HG03571 (cell line): ENCODE measurements around the gene SMARCA1.
A peak's percentile ranks its signal among the peaks of the same experiment; 100 is the strongest.
"Not testable (repeated sequence)": the region's sequence is repeated elsewhere in the genome, so short reads cannot be mapped to it uniquely, and the experiment has no call there.

Experiments
- ATAC-seq: cut with Tn5 transposase; IDR thresholded peaks from one replicate; pipeline ENCODE4 v1.9.1; 2021; ENCODE audit not compliant: unreplicated experiment

SMARCA1 gene, protein sequence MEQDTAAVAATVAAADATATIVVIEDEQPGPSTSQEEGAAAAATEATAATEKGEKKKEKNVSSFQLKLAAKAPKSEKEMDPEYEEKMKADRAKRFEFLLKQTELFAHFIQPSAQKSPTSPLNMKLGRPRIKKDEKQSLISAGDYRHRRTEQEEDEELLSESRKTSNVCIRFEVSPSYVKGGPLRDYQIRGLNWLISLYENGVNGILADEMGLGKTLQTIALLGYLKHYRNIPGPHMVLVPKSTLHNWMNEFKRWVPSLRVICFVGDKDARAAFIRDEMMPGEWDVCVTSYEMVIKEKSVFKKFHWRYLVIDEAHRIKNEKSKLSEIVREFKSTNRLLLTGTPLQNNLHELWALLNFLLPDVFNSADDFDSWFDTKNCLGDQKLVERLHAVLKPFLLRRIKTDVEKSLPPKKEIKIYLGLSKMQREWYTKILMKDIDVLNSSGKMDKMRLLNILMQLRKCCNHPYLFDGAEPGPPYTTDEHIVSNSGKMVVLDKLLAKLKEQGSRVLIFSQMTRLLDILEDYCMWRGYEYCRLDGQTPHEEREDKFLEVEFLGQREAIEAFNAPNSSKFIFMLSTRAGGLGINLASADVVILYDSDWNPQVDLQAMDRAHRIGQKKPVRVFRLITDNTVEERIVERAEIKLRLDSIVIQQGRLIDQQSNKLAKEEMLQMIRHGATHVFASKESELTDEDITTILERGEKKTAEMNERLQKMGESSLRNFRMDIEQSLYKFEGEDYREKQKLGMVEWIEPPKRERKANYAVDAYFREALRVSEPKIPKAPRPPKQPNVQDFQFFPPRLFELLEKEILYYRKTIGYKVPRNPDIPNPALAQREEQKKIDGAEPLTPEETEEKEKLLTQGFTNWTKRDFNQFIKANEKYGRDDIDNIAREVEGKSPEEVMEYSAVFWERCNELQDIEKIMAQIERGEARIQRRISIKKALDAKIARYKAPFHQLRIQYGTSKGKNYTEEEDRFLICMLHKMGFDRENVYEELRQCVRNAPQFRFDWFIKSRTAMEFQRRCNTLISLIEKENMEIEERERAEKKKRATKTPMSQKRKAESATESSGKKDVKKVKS

DNA sequence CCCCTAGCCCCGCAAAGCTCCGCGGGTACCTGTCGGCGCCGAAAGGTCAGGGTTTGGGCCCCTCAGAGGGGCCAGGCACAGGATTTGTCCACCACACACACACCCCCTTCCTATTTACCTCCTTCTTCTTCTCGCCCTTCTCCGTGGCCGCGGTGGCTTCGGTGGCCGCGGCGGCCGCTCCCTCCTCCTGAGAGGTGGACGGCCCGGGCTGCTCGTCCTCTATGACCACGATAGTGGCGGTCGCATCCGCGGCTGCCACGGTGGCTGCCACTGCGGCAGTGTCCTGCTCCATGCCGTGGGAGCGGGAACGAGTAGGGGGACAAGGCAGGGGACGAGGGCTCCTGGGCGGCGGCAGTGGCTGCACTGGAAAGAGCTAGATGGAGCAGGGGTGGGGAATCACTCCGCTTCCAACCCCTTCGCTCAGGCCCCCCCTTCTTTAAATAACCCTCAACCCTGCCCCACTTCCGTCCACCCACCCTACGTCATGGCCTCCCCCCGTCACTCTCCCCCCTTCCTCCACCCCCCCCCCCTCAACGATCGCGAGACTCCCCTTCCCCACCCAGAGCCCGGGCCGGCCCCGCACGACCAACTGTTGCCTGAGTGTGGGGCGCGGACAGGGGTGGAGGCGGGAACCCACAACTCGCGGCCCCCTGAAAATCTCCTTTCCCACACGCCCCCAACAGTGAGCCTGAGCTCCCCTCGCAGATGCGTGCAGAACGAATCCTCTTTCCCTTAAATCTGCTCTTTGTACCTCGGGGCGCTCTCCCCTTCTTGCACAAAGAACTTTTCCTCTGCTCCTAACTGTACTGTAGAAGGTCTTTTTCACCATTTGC lies at the start of gene SMARCA1:
Gene SMARCA1 (minus strand): TSS at position 412 of the 833 bp plus-strand sequence. CDS start 120 bp downstream, at position 292.
- no peak for ATAC-seq

DNA sequence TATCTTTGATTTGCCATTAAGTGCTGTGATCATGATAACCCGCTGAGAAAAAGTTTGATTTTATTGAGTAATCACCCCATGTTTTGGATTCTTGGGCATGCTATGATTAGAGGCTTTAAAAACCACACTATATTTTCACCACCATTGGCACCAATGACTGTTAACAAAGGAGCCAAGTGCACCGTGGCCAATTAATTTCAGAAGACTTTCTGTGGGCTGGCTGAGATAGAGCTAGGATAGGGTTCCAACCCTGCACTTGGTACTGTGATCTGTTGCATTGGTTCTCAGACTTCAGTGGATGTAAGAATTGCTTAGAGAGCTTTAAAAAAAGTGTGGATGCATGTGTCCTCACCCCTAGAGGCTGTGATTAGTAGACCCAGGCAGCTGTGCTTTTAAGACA lies 49.1 kb upstream of the SMARCA1 start:
- ATAC-seq = no peak

DNA sequence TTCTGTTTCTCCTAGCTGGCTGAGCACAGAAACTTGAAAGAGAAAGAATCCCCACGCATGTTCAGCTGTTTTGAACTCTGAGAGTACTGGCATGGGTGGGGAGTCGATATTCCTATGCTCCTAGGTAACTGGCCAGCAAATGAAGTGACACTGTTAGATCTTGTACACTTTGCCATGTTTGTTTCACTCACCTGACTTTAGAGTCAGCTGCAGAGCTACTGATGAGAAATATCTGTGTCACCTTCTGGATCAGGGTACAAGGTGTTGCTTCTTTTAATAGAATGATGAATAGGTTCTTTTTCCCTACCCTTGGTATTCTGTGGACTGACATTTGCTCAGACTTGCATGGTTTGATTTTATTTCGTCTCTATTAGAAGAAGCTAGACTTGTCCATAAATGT lies 45.1 kb upstream of the SMARCA1 start:
- ATAC-seq = no peak

DNA sequence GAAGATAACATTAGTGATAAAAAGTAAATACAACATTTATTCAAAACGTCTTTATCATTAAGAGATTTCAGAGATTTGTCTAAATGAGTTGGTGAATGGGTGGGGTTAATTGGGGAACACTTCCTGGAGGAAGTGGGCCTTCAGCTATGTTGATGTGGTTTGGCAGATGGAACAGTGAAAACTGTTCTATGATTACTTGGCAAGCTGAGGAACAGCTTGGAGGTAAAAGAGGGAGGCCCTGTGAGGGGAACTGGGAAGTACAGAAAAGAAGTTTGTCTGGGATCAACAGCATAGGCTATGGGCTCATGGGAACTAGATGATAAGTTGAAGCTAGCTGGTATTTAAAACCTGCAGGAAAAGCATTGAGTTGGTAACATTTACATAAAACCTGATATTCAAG lies 42.8 kb upstream of the SMARCA1 start:
- no peak for ATAC-seq

DNA sequence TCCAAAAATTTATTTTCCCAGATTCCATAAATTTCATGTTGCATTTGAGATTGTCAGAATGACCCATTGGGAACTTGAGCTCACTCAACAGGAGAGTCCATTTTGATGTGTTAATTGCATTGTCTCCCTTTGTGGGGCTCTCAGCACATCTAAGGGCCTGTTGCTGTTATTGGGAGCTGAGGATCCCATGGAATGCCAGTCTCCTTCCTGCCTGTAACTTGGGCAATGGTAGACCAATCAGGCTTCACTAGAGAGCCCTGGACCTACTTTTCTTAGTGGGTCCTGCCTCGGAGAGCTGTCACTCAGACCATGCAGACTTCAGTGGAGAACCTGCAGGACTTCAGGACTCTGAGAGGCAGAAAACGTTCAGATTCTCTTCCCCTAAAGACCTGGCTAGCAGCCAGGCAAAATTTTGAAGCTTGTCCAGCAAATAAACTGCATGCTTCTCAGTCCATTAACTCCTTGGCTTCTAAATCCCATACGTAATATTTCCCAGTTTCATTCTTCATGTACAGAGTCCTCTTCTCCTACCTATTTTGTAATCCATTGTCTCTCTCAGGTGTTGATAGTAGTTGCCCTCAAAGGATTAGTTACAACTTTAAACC lies 41.9 kb upstream of the SMARCA1 start:
- ATAC-seq = no peak

DNA sequence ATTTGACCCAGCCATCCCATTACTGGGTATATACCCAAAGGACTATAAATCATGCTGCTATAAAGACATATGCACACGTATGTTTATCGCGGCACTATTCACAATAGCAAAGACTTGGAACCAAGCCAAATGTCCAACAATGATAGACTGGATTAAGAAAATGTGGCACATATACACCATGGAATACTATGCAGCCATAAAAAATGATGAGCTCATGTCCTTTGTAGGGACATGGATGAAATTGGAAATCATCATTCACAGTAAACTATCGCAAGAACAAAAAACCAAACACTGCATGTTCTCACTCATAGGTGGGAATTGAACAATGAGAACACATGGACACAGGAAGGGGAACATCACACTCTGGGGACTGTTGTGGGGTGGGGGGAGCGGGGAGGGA lies 41.1 kb upstream of the SMARCA1 start:
- ATAC-seq = not testable (repeated sequence)

DNA sequence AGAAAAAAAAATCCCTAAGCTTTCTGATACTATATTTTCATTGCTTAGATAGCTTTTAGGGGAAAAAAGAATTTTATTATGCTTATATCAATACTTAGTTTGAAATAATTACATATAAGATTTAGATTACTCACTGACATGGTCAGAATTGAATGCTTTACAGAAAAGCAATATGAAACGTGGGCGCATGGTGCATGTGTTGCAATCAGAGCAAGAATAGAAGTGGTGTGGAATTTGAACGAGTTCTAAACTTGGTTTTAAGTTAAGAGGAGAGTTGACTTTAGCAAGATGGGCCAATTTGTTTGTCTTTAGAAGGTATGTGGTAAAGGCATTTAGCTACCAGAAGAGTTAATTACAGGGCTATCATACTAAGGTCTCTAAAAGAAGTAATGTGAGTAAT lies 38.2 kb upstream of the SMARCA1 start:
- ATAC-seq = no peak

DNA sequence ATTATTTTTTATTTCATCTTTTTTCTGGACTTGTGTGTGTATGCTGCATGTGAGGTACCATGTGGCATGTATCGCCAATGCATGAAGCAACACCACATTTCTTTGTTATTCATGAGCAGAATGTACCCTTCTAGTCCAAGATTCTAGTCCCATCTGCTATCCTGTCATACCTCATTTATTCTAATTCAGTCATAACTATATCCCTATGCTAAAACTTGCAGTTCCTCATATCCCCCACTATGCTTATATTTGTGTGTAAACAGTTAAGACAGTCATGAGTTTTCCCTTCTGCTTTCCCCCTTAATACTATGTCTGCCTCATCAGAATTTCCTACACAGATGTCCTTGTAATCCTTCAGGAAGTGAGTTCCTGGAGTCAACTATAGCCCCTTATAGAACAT lies 36.5 kb upstream of the SMARCA1 start:
- no peak for ATAC-seq

DNA sequence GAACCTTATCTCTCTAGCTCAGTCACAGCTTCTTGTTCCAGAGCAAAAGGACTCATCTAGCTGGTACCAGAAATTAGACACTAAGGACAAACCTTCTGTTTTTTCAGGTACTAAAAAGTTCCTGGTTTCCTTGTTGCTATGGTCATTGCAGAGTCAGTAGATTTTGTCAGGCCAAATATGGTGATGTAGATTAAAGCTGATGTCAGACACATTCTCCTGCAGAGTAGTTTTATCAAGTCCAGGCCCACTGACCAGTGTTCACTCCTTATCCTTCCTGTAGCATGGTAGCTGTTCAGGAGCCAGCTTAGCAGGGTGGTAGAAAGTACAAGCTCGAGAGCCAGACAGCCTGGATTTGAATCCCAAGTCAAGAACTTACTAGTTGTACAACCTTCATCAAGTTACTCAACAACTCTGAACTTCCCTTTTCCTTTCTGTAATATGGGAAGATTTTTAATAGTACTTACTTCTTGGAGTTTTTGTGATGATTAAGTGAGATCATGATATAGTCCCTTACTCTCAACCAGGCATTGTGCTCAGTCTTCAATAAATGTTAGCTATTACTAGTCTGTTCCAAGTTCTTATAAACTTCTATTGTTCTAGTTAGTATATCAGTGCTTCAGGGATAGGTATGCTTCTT lies 34.7 kb upstream of the SMARCA1 start:
- no peak for ATAC-seq

DNA sequence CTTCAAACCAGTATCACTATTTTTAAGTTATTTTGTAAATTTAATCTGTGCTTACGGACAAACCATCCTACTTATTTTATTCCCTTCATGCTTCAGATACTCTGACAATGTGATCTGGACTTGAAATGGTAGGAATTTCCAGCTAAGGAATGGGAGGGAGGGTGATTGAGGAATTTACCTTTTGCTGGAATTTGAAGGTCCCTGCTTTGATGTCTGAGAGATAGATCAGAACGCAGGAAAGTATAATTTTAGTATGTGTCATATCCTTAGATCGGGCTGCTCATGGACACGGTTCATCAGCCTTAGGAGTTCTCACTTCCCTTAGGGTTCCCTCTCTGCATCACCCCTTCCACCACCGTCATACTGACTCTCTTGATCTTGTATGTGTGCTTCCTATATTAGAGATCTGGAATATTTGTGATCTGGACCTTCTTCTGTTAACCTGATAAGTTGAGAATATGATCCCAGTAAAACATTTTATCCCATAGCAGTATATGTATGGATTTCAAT lies 33.6 kb upstream of the SMARCA1 start:
- no peak for ATAC-seq

DNA sequence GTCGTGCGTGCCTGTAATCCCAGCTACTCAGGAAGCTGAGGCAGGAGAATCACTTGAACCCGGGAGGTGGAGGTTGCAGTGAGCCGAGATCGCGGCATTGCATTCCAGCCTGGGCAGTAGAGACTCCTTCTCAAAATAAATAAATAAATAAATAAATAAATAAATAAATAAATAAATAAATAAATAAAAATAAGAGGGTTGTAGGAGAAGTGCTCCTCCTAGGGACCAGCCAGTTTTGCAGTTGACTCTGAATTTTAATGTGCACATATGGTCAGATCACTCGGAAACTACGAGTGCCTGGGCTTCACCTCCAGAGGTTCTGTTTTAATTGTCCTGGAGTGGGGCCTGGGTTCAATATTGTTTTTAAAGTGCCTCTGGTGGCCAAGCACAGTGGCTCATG lies 31.5 kb upstream of the SMARCA1 start:
- not testable (repeated sequence) for ATAC-seq

DNA sequence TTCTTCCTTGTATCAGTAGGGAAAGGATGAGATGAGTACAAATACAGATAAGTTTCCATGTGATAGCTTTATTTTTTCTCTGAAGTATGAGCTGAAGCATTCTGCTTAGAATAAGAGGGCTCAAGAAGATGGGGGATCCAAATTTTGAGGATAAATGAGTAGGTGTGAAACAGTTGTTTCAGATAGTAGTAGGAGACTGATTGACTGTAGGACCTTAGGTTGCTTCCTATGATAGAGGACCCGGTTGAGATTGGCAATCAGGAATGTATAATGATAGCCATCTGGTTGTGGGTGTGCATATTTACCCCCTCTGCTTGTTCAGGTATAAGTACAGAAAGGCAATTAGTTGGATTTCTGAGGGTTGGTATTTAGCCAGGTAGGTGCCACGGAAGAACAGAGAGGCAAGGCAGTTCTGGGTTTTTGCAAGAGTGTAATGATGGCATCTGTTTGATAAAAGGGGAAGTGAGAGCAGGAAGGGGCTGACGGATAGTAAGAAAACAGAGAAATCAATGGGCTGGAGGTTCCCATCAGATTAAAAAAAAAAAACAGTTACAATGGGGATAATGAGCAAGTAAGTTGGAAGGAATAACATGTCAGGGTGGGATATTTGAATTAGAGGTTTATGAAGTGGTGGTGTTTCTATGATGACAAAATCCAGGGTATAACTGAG lies 30.5 kb upstream of the SMARCA1 start:
- peak; percentile 96 for ATAC-seq

DNA sequence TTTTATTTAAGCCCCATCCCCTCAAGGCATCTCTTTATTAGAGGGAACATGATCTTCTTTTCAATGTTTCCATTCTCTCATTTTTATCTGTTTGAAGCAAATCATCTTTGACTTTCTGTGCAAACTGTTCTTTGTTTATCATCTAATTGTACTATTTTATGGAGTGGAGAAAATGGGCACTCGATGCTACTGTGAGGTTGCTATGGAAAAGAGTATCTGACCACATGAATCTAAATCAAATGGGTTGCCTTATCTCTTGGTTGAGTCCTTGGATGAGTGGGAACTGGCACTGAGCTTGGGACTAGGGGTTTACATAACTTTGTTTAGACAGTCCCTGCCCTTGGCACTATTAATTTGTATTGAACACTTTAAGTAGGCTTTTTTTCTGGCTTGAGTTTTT lies 25.8 kb upstream of the SMARCA1 start:
- ATAC-seq = no peak

DNA sequence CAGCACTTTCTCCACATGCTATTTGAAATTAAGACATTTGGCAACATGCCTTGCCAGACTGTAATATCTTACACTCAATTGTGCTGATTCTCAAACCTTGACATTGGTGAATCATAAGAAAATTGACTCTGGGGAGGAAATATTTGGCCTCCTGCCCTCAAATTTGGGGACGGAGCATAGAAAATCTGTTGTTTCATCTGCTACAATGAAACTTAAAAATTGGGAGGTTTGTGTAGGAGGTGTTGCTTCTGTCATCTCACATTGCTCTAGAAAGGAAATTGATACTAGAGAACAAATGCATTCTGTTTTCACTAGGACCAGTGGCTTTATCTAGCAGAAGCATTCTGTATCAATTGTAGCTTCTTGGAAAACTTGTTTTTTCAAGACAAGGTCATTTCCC lies 22.1 kb upstream of the SMARCA1 start:
- ATAC-seq = no peak

DNA sequence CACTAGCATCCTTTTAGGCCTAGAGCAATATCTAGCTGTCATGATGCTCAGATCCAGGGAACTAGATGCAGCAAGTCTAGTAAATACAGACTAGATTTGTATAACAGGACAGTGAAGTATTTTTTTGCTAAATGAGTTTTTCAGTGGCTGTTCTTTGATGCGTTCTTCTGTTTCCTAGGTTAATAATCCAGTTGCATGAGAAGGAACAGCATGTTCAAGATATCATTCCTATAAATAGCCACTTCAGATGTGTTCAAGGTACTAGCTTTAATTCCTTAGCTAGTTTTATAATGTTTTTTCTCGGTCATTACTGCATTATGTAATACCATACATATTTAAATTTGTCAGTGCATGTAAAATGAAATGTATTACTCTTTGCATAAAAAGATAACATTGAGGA lies 21.5 kb upstream of the SMARCA1 start:
- no peak for ATAC-seq

DNA sequence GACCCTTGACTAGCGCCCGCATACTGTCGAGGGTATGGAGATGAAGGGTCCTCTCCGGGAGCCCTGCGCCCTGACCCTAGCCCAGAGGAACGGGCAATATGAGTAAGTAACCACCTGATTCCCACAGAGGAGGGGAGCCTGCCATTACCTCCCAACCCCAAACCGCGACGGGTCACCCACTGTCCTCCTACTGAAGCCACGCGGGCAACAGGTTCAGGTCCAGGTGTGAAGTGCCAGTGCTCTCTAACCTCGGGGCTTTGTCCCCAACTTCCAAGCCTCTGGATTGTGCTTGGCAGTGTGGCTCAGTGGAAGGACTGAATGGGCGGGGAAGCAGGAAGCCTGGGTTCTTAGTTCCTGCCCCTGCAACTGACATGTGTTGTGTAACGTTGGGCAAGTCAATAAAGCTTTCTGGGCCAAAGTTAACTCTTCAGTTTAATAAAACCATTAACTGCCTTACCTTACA lies 17.5 kb upstream of the SMARCA1 start:
- peak; percentile 20 for ATAC-seq

DNA sequence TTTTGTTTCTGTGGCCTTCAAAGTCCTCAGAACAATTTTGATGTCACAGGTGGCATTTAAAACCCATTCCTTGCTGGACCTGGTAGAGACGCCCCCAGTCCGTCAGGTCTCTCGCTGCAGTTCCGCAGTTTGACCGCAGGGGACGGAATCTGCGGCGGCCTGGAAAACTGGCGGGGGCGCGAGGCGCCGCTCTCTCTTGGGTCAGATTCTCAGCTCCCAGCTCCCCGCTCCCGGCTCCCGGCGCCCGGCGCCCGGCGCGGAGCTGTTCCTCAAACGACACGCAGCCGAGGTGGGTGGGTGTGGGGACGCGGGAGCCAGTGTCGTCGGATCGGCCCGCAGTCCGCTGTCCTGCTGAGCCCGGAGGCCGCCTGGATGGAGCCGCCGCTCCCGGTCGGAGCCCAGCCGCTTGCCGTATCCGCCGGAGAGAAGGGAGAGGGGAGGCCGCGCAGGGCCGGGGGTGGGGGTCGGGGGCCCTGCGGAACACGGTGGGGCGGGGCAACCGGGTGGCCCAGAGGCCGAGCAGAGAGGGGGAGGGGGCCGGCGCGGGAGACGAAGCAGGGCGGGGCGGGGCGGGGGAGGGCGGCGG lies 16.9 kb upstream of the SMARCA1 start, which contains the start of gene OCRL:
Gene OCRL (plus strand): TSS at position 192 of the 586 bp plus-strand sequence. CDS start 181 bp downstream, at position 373.
- ATAC-seq = peak; percentile 99

DNA sequence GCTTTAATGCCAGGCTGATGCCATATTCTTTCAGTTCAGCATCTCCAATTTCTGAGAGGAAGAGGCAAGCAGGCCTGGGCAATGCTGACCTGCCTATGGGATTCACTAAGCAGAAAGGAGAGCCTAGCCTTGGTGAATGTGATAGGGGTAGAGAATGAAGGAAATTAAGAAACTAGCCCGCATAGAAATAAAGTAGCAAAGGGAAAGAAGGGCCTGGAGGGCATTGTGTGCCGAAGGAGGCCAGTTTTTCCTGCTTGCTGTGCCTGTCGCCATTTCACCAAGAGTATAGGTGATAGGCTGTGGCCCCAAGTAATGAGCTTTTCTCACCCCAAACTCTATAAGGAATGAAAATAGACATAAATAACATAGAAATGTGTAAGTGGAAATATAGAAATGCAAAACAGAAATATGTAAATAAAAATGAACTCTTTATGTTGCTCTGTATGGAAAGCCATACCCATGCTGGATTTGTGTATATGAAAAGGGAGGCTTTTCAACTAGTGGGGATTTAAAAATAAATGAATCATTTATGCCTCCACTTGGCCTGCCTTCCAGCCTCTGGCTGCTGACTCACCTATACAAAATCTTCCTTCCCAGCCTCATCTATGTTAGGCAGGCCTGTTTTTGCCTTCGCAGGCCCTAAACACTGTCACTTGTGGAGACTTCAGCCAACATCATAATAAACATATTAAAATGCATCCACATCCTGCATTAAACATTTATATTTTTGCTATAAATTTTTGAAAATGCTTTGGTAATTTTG lies 11.7 kb upstream of the SMARCA1 start:
- ATAC-seq = no peak
